GM23338 (cell line): ENCODE results near the gene ARHGEF17. TPM values are rescaled to one million over a fixed set of nuclear protein-coding genes. Genes with fewer than 3 reads are reported as not detected.

Experiments
- ATAC-seq: fragments of 200-7000 bp; cut with Tn5 transposase; 3 replicates; pipeline ENCODE4 v1.9.1; 2020
- DNase-seq: peaks from one replicate; pipeline ENCODE4 v3.0.0-alpha.2; 2015; ENCODE audit warnings: low spot score
- H2AFZ ChIP-seq: fragments of 200-600 bp; sonication (generic); 2 replicates; pipeline ENCODE4 v1.8.0; 2016; ENCODE audit warnings: antibody characterized with exemption, mild to moderate bottlenecking, moderate library complexity
- H3F3A ChIP-seq: fragments of 200-600 bp; sonication (generic); replicated peaks from 2 replicates; pipeline ENCODE4 v1.8.0; 2017; ENCODE audit warnings: antibody characterized with exemption, mixed run types, low read depth
- H3K27ac ChIP-seq: fragments of 200-600 bp; sonication (generic); 2 replicates; pipeline ENCODE4 v1.6.1; 2016; ENCODE audit warnings: low read depth
- H3K27me3 ChIP-seq: fragments of 200-600 bp; sonication (generic); 2 replicates; pipeline ENCODE4 v1.8.0; 2016; ENCODE audit warnings: mild to moderate bottlenecking, mixed run types, moderate library complexity; ENCODE audit not compliant: insufficient read depth
- H3K36me3 ChIP-seq: fragments of 200-600 bp; sonication (generic); 2 replicates; pipeline ENCODE4 v1.8.0; 2016; ENCODE audit warnings: mild to moderate bottlenecking; ENCODE audit not compliant: insufficient read depth
- H3K4me1 ChIP-seq: fragments of 200-600 bp; sonication (generic); 2 replicates; pipeline ENCODE4 v1.8.0; 2016; ENCODE audit warnings: mild to moderate bottlenecking, moderate library complexity; ENCODE audit not compliant: insufficient read depth
- H3K4me2 ChIP-seq: fragments of 200-600 bp; sonication (generic); 2 replicates; pipeline ENCODE4 v1.7.1; 2017; ENCODE audit warnings: mixed run types
- H3K4me3 ChIP-seq: fragments of 200-600 bp; sonication (generic); 2 replicates; pipeline ENCODE4 v1.6.1; 2016; ENCODE audit warnings: mixed run types
- H3K79me2 ChIP-seq: fragments of 200-600 bp; sonication (generic); replicated peaks from 2 replicates; pipeline ENCODE4 v1.8.0; 2017; ENCODE audit warnings: mild to moderate bottlenecking; ENCODE audit not compliant: insufficient read depth
- H3K9me2 ChIP-seq: fragments of 200-600 bp; sonication (generic); 2 replicates; pipeline ENCODE4 v1.8.0; 2017; ENCODE audit not compliant: insufficient read depth
- H4K20me1 ChIP-seq: fragments of 200-600 bp; sonication (generic); replicated peaks from 2 replicates; pipeline ENCODE4 v1.8.0; 2017; ENCODE audit warnings: mild to moderate bottlenecking; ENCODE audit not compliant: insufficient read depth
- H3K27ac Mint-ChIP-seq: 2 replicates; pipeline ENCODE4 v1.8.0; 2020; ENCODE audit warnings: inconsistent platforms, mild to moderate bottlenecking, moderate library complexity, mixed read lengths
- H3K27me3 Mint-ChIP-seq: 3 replicates; pipeline ENCODE4 v1.8.0; 2022; ENCODE audit warnings: low read depth, mild to moderate bottlenecking, moderate library complexity, mixed read lengths, inconsistent platforms; ENCODE audit not compliant: insufficient read depth, poor library complexity
- H3K36me3 Mint-ChIP-seq: 3 replicates; pipeline ENCODE4 v1.8.0; 2021; ENCODE audit warnings: low read depth, mild to moderate bottlenecking, inconsistent platforms, moderate library complexity, mixed read lengths
- H3K4me1 Mint-ChIP-seq: 3 replicates; pipeline ENCODE4 v1.8.0; 2020; ENCODE audit warnings: mild to moderate bottlenecking, inconsistent platforms, mixed read lengths
- H3K4me3 Mint-ChIP-seq: 3 replicates; pipeline ENCODE4 v1.8.0; 2021; ENCODE audit warnings: moderate library complexity, mild to moderate bottlenecking, inconsistent platforms, mixed read lengths
- H3K9me3 Mint-ChIP-seq: 3 replicates; pipeline ENCODE4 v1.8.0; 2020; ENCODE audit warnings: moderate library complexity, mild to moderate bottlenecking, inconsistent platforms, mixed read lengths
- EZH2phosphoT487 ChIP-seq: fragments of 200-600 bp; sonication (generic); IDR thresholded peaks from one replicate; pipeline ENCODE4 v1.8.1; 2018; ENCODE audit warnings: antibody characterized with exemption; ENCODE audit not compliant: unreplicated experiment
- JUNB ChIP-seq: IDR thresholded peaks from one replicate; pipeline ENCODE4 v1.6.1; 2016; ENCODE audit warnings: antibody characterized with exemption; ENCODE audit not compliant: unreplicated experiment
- polyA plus RNA-seq: library from polyadenylated mRNA; unstranded; fragments of >200 nt; fragmentation: Nextera tagmentation; extraction: Ambion mirVana; gene quantifications from 2 replicates; pipeline ENCODE4 v1.2.1, GENCODE V29; 2016
- total RNA-seq: library from RNA; depleted of rRNA; stranded (reverse); fragments of >200 nt; shearing (Covaris generic); gene quantifications from 2 replicates; pipeline ENCODE4 v1.2.3, GENCODE V29; 2014
- TF ChIP-seq, protein P1 (sequence below), 2 experiments: fragments of 200-600 bp in 1 of 2; sonication (generic) in 1 of 2; conservative IDR thresholded peaks; 2 replicates each; pipeline versions ENCODE4 v1.5.1 to v1.6.1; 2016 to 2017; ENCODE audit warnings: antibody characterized with exemption in 2 of 2, low read depth in 2 of 2, mild to moderate bottlenecking in 2 of 2, moderate library complexity in 1 of 2
- TF ChIP-seq, protein P2 (sequence below): fragments of 250-450 bp; sonication (Bioruptor Pico); IDR thresholded peaks from 2 replicates; pipeline ENCODE4 v1.5.0; 2020; ENCODE audit warnings: mild to moderate bottlenecking, moderate library complexity
- TF ChIP-seq, protein P3 (sequence below): IDR thresholded peaks from 2 replicates; pipeline ENCODE4 v1.6.1; 2016; ENCODE audit warnings: antibody characterized with exemption

ARHGEF17 gene
- total and polyA plus RNA-seq, 2 experiments from 2014 or later, result 2.9 to 15.0 TPM

DNA sequence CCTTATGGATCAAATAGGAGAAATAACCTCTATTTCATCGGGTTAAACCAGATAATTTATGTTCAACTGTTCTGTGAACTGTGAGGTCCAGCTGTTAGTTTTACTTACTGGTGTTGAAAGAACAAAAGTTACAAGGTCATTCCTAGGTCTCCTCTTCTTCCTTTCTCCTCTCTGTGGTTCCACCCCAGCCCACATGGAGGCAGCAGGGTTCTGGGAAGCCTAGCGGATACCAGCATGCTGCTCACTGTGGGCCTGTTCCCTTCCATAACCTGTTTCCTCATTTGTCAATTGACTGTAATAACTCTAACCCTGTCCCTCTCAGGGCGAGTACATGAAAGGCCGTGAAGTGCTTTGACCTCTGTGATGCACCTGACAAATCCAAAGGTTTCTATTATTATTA lies 96.0 kb downstream of the ARHGEF17 start:
- H3K27ac Mint-ChIP-seq, result peak overlapping the region; percentile 48; the same call in 1 of the 2 replicates
- Histone ChIP-seq H3K36me3 (no peaks in the 10 kb centered on the region), H3K79me2 (no peaks in the 10 kb centered on the region), H3K4me2 (no peak overlapping the region), H2AFZ (no peak overlapping the region), H3K4me1 (no peaks in the 10 kb centered on the region), H3K27ac (no peak overlapping the region), H3K4me3 (no peak overlapping the region), H3K9me2 (no peaks in the 10 kb centered on the region), H3F3A (0 out of 2 replicates have a peak, but pooled peaks cover 2% of the 10 kb centered on the region), H3K27me3 (no peaks in the 10 kb centered on the region), H4K20me1 (no peaks in the 10 kb centered on the region; the same call in 1 of the 2 replicates)
- peaks cover 7% of the 10 kb centered on the region for H3K36me3 Mint-ChIP-seq
- no peak overlapping the region for H3K4me3 Mint-ChIP-seq
- ATAC-seq (peak; percentile 89), DNase-seq (peak; percentile 73)
- TF ChIP-seq EZH2phosphoT487 (no peak), JUNB (no peak)
- TF ChIP-seq, protein P1, sequence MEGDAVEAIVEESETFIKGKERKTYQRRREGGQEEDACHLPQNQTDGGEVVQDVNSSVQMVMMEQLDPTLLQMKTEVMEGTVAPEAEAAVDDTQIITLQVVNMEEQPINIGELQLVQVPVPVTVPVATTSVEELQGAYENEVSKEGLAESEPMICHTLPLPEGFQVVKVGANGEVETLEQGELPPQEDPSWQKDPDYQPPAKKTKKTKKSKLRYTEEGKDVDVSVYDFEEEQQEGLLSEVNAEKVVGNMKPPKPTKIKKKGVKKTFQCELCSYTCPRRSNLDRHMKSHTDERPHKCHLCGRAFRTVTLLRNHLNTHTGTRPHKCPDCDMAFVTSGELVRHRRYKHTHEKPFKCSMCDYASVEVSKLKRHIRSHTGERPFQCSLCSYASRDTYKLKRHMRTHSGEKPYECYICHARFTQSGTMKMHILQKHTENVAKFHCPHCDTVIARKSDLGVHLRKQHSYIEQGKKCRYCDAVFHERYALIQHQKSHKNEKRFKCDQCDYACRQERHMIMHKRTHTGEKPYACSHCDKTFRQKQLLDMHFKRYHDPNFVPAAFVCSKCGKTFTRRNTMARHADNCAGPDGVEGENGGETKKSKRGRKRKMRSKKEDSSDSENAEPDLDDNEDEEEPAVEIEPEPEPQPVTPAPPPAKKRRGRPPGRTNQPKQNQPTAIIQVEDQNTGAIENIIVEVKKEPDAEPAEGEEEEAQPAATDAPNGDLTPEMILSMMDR (conservative IDR thresholded peaks at IDR 0.05; ENCODE audit: low read depth in 2 of 2), result peak; percentile 70 to 86
- TF ChIP-seq, protein P2, sequence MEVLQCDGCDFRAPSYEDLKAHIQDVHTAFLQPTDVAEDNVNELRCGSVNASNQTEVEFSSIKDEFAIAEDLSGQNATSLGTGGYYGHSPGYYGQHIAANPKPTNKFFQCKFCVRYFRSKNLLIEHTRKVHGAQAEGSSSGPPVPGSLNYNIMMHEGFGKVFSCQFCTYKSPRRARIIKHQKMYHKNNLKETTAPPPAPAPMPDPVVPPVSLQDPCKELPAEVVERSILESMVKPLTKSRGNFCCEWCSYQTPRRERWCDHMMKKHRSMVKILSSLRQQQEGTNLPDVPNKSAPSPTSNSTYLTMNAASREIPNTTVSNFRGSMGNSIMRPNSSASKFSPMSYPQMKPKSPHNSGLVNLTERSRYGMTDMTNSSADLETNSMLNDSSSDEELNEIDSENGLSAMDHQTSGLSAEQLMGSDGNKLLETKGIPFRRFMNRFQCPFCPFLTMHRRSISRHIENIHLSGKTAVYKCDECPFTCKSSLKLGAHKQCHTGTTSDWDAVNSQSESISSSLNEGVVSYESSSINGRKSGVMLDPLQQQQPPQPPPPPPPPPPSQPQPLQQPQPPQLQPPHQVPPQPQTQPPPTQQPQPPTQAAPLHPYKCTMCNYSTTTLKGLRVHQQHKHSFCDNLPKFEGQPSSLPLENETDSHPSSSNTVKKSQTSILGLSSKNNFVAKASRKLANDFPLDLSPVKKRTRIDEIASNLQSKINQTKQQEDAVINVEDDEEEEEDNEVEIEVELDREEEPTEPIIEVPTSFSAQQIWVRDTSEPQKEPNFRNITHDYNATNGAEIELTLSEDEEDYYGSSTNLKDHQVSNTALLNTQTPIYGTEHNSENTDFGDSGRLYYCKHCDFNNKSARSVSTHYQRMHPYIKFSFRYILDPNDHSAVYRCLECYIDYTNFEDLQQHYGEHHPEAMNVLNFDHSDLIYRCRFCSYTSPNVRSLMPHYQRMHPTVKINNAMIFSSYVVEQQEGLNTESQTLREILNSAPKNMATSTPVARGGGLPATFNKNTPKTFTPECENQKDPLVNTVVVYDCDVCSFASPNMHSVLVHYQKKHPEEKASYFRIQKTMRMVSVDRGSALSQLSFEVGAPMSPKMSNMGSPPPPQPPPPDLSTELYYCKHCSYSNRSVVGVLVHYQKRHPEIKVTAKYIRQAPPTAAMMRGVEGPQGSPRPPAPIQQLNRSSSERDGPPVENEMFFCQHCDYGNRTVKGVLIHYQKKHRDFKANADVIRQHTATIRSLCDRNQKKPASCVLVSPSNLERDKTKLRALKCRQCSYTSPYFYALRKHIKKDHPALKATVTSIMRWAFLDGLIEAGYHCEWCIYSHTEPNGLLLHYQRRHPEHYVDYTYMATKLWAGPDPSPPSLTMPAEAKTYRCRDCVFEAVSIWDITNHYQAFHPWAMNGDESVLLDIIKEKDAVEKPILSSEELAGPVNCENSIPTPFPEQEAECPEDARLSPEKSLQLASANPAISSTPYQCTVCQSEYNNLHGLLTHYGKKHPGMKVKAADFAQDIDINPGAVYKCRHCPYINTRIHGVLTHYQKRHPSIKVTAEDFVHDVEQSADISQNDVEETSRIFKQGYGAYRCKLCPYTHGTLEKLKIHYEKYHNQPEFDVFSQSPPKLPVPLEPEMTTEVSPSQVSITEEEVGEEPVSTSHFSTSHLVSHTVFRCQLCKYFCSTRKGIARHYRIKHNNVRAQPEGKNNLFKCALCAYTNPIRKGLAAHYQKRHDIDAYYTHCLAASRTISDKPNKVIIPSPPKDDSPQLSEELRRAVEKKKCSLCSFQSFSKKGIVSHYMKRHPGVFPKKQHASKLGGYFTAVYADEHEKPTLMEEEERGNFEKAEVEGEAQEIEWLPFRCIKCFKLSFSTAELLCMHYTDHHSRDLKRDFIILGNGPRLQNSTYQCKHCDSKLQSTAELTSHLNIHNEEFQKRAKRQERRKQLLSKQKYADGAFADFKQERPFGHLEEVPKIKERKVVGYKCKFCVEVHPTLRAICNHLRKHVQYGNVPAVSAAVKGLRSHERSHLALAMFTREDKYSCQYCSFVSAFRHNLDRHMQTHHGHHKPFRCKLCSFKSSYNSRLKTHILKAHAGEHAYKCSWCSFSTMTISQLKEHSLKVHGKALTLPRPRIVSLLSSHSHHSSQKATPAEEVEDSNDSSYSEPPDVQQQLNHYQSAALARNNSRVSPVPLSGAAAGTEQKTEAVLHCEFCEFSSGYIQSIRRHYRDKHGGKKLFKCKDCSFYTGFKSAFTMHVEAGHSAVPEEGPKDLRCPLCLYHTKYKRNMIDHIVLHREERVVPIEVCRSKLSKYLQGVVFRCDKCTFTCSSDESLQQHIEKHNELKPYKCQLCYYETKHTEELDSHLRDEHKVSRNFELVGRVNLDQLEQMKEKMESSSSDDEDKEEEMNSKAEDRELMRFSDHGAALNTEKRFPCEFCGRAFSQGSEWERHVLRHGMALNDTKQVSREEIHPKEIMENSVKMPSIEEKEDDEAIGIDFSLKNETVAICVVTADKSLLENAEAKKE, result no peak
- TF ChIP-seq, protein P3, sequence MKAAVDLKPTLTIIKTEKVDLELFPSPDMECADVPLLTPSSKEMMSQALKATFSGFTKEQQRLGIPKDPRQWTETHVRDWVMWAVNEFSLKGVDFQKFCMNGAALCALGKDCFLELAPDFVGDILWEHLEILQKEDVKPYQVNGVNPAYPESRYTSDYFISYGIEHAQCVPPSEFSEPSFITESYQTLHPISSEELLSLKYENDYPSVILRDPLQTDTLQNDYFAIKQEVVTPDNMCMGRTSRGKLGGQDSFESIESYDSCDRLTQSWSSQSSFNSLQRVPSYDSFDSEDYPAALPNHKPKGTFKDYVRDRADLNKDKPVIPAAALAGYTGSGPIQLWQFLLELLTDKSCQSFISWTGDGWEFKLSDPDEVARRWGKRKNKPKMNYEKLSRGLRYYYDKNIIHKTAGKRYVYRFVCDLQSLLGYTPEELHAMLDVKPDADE, result no peak
- no peaks in the 10 kb centered on the region for H3K9me3 Mint-ChIP-seq
- H3K27me3 Mint-ChIP-seq, result no peaks in the 10 kb centered on the region
- peaks cover 5% of the 10 kb centered on the region; the same call in 2 of the 3 replicates for H3K4me1 Mint-ChIP-seq
